Stimulated activated CD4-positive, alpha-beta T cell treated with anti-CD3 and anti-CD28 coated beads, Interleukin-15, amount 100 ng/mL, for 24 hours (primary cell): ENCODE results near the gene MOB2.

Experiments
- DNase-seq: peaks from one replicate; pipeline ENCODE4 v3.0.0-alpha.2; 2020

The MOB2 gene

DNA sequence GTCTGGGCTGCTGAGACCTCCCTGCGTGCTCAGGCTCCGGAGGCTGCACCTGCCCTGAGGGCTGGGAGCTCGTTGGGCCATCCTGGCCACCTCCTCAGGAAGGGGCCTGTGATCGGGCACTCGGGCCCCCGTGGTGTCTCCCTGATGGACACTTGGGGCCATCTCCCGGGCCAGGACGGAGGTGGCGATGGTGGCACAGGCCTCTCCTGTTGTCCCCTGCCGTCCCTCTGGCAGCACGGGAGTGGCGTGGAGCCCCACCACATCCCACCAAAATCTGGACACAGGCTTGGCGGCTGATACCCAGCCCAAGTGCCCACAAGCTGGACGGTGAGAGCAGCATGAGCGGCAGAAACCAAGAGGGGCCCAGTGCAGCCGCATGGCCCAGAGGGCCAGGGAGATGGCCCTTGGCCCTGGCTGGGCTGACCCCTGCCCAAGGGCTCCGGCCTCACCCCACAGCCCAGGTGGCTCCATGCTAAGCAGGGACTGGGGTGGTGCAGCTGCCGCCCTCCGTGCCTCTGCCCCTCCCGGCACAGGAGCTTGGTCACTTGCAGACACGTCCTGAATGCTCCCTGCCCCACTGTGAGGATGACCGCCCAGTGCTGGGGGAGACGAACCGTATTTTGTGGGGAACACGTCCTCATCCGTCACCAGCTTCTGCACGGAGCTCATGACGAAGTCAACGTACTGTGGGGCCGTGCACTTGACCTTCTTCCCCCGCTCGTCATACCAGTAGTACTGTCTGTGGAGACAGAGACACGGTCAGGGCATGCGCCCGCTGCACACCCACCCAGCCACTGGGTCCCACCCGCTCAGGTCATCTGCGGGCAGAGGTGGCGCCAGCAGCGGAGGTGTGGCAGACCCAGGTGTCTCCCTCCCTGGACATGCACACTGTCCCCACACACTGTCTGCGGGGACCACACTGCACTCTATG, 15.6 kb downstream of the MOB2 start:
- no peak for DNase-seq

DNA sequence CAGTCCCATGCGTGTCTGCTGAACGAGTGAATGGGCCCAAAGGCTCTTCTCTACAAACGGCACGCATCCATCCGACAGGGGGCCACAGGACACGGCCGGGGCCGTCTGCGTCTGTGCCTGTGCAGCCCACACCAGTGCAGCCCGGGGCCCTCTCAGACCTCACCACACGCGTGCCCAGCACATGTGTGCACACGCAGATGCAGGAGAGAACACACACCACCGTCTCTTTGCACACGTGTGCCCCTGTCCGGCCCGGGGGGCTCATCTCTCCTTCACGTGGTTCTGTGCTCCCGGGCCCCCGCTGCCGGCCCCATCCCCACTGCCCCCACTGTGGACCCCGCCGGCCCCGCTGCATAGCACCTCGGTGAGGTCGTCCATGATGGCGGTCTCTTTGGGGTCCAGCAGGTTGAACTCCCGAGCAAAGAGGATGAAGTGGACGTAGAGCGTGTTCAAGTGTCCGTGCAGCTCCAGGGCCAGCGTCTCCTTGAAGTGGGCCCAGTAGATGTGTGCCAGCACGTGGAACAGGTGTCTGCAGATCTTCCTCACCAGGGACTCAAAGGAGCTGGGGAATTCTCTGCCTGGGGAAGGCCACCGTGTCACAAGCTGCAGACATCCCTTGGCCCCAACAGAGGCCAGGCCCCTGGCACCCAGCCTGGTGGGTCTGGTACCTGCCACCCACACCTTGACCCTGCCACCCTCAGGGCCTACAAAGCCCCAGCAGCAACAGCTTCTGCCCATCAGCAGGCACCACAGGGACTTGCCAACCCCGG, 16.5 kb downstream of the MOB2 start:
- no peak for DNase-seq

DNA sequence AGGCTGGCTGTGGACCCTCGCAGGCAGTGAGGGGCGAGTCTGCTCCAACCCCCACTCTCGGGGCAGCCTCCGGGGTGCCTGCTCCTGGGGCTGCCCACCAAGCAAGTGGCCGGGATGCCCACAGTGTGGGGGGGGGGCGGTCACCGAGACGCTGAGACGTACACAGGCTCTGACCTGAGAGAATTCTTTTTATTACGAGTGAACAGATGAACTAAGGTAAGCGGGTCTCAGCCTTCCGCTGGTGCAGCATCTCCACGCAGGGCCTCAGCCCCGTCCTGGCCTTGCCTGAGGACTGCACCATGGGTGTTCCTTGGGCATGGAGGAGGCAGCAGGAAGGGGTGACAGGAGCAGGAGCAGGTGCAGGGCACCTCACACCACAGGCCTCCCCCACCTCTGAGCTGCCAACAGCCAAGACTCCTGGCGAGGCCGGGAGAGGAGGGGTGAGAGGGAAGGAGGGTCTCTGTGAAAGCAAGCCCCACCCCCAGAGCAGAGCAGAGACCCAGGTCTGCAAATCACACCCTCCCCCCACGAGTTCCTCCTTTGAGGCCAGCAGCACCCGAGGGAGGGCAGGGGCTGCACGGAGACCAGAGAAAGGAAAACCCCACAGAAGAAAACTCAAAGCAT, 17.2 kb downstream of the MOB2 start:
- no peak for DNase-seq

DNA sequence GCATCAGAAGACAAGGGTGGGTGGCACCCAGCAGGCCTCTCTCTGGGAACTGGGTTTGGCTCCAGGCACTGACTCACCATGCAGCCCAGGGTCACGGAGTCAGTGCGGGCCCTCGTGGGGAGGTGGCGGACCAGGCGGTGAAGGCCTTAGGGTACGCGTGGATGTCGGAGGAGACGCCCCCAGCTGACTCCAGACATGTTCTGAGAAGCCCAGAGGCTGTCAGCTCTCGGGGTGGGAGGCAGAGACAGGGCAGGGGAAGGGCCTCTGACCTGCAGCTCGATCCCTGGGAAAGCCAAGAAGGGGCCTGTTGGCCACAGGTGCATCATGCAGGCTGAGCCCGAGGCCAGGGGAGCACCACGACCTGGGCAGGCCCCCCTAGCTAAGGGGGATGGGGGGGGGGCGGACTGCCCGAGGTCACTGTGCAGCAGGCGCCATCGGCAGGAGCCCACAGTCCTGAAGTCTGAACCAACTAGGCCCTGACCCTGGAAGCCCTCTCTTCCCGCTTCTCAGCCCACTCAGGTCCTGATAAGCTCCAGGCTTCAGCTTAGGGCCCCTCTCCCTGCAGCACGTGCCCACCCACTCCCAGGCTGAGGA, 18.0 kb downstream of the MOB2 start:
- DNase-seq, result no peak

- DNase-seq, result no peak
These were observed 18.6 kb downstream of the MOB2 start for GRCh38 chr11:1468002-1468401.

GRCh38 chr11:1467270-1467669, 19.3 kb downstream of the MOB2 start:
- no peak for DNase-seq

- DNase-seq, result no peak
These were observed 19.8 kb downstream of the MOB2 start for GRCh38 chr11:1466784-1467183.

GRCh38 chr11:1463056-1463455, 23.5 kb downstream of the MOB2 start:
- DNase-seq, result no peak

DNA sequence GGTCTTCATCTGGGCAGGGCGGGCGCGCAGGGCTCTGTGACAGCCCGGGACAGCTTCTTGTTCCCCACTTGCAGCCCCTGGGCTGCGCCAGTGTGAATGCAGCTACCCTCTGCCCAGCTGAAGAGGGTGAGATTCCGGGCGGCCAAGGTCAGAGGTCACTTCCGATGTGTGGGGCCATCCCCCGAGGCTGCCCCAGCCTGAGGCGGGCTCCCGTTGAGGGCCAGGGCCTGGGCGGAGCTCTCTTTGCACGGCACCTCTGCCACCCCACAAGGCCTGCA, 23.9 kb downstream of the MOB2 start:
- DNase-seq, result no peak

DNA sequence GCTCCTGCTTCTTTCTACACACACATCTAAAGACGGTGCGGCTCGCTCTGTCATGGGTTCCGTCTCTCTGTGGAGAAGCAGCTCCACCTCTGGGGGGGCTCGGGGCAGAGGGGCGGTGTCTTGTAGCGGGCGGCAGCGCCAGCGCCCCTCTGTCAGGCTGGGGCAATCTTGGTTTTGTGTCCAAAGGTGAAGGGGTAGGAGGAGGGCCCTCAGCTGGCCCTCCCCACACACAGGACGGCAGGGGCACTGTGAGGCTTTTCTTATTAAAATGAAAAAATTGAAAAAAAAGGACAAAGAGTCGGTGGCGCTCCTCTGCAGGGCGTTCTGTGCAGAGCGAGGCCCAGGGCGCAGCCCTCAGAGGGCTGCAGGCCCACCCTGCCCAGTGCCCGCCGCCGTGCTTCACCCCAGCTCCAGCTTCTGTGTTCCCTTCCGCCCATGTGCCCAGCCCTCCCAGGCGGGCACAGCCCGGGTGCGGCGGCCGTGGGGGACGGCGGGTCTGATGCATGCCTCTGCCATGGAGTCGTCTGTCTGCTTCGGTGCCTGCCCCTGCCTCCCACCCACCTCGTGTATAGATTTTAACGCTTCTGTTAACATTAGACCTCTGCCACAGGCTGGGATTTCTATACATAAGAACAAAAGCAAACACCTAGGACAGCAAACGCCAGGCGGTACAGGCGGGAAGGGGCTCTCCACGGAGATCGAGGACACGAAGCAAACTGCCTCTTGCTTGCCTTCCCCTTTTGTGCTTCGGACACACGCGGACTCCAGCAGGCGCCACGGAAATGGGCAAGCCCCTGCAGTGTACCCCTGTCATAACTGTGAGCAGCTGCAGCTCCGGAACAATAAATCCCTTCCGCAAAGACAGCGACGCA, 24.5 kb downstream of the MOB2 start:
- no peak for DNase-seq

DNA sequence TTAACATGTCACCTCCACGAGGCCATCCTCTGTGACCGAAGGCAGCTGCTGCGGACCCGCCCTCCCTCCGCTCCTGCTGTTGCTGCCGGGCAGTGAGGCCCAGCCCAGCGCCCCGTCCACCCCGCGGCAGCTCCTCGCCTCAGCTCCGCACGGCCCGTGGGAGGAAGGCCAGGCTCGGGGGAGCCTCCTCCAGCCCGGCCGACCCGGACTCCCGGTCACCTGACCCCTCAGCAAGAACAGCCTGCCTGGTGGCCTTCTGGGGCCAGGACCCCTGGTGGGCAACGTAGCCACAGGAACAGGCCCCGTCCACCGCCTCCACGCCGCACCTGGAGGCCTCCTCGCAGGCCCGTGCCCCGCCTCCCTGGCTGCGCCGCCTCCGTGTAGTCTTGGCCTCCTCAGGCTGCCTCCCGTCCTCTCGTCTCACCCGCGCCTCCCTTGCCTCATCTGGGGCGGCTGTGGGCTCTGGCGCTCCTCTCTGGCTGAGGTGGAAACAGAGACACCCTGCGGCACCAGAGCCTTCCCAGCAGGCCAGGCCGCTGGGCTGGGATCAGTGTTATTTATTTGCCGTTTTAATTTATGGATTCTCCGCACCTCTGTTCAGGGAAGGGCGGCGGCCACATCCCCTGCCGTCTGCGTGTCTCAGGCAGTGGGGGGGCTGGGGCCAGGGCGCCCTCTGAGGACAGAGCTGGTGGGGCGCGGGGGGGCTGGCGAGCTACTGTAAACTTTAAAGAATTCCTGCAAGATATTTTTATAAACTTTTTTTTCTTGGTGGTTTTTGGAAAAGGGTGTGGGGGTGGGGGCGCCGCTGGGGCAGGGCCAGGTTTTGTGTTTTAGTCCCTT, 25.4 kb downstream of the MOB2 start:
- DNase-seq, result no peak

GRCh38 chr11:1460396-1460985, 26.1 kb downstream of the MOB2 start:
- no peak for DNase-seq

DNA sequence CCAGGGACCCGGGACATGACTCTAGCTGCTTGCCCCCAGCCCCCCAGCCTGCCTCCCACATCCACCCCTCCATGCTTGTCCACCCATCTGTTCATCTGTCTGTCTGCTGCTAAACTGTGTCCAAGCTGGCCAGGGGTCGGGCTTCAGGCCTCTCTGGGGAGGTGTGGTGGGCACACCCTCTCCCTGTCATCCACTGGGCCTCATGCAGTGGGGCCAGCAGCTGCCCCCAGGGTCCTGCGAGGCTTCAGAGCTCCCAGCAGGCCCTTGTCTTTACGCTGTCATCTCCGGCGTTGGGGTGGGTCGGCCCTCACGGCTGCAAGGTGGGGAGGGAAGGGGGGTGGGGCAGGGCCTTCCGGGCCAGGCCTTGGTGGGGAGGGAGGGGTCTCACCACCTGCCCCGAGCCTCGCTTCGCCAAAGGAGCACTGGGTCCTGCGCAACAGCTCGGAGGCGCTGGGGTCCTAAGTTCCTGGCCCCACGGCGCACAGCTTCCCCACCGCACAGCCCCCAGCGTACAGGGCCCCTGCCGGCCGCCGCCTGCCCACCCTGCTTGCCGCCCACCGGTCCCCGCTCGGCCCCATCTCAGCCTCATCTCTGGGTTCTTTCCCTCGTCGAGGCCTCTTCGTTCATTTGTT, 26.7 kb downstream of the MOB2 start:
- DNase-seq, result no peak

DNA sequence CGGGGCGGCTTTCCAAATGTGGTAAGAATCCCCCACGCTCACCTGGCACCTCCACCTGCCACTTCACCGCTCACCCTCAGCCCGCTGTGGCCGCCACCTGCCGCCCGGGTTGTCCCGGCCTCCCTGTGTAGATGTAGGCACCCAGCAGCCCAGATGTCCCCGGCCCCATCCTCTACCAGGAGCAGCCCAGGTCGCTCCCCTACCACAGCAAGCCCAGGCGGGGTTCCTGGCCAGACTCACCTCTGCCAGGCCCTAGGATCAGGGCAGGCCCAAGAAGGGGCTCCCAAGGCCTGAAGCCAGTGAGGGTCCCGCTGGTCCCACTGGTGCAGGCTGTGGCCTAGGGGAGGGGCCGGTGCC, 27.4 kb downstream of the MOB2 start:
- DNase-seq, result no peak

- no peak for DNase-seq
These were observed 28.0 kb downstream of the MOB2 start for GRCh38 chr11:1458340-1459218.

GRCh38 chr11:1457856-1458255, 28.7 kb downstream of the MOB2 start:
- DNase-seq, result no peak

DNA sequence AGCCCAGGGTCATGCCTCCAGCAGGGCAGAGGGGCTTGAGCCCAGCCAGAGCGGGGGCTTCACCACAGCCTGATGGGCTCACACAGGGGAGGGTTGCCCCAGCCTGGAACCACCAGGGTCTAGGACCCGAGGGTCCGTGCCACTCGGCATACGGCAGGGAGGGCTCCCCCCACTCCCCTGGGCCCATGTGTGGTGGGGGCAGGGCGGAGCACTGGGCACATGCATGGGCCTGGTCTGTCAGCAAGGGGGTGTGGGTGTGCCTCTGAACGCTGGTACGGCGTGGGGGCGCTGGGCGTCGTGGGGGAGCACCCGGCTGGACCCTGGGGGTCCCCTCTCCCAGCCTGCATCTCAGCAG, 29.3 kb downstream of the MOB2 start:
- no peak for DNase-seq

- no peak for DNase-seq
These were observed 29.8 kb downstream of the MOB2 start for GRCh38 chr11:1456596-1457325.

DNA sequence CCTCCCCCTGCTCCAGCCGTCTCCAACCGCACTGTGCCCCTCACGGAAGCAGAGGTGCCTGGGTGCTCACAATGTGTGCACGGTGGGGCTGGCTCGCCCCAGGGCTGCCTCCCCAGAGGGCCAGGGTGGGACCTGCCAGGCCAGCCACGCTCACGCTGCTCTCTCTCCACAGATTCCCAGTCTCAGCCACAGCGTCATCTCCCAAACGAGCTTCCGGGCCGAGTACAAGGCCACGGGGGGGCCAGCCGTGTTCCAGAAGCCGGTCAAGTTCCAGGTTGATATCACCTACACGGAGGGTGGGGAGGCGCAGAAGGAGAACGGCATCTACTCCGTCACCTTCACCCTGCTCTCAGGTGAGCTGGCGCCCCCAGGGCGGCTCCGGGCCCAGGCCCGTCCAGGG, 30.4 kb downstream of the MOB2 start:
- no peak for DNase-seq
